ENCODE data around the gene AHNAK. TPM values are rescaled to one million over a fixed set of nuclear protein-coding genes. Genes with fewer than 3 reads are reported as not detected.
A peak's percentile ranks its signal among the peaks of the same experiment; 100 is the strongest.
"Not testable (repeated sequence)": the region's sequence is repeated elsewhere in the genome, so short reads cannot be mapped to it uniquely, and the experiment has no call there.

AHNAK gene
- polyA plus RNA-seq, 1 donor = 359 TPM

DNA sequence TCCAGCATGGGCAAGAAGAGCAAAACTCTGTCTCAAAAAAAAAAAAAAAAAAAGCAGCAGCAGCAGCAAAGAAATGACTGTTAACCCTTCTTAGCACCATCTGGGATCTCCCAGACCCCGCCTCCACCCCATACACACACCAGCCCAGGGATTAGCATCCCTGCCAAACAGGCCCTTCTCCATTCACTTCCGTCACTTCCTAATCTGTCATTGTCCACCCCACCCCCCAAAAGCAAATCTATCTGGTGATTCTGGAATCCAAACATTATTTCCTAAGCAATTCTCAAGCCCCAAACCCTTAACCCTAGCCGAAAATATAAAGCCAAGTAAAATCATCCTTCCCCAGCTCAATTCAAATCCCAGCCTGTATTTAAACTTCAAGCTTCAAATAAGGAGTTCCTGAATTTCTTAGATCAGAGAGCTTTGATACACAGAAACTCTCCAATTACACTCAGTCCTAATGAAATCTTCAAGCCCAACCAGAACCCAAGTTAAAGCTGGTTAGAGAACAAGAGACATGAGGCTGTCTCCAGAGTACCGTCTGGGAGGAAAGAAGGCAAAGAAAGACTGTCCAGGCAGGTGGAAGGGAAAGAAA is 6.0 kb upstream of the AHNAK start:
- DNase-seq = no peak

- DNase-seq = not testable (repeated sequence)
Measured at GRCh38 chr11:62550478-62550877, 3.9 kb upstream of the AHNAK start.

DNA sequence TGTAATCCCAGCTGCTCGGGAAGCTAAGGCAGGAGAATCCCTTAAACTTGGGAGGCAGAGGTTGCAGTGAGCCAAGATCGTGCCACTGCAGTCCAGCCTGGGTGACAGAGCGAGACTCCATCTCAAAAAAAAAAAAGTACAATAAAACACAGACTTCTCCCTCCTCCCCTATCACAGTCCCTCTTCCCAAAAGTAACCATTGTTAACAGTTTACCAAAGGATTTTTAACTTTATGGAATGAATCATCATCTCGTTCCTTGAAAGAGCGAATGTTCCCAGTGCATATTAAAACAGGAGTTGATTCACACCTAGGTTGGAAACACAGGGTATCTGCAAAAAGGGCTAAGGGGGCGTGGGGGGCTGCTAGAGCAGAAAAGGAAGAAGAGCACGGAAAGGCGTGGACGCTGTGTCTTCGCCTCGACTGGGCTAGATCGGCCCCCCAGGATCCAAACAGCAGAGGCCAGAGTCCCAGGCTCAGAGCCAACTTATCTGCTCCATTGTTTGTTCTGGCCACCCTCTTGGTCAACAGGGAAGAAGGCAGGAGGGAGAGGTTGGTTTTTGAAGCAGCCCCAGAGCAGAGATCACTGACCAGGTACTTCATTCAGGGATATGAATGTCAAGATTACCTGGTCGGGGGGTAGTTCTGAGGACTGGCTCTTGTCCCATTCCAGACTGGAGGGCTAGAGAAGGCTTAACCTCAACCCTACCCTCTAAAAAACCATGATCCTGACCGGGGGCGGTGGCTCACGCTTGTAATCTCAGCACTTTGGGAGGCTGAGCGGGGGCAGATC is 2.1 kb upstream of the AHNAK start:
- no peak for DNase-seq

GRCh38 chr11:62547691-62548281 is 1.2 kb upstream of the AHNAK start:
- DNase-seq = no peak

DNA sequence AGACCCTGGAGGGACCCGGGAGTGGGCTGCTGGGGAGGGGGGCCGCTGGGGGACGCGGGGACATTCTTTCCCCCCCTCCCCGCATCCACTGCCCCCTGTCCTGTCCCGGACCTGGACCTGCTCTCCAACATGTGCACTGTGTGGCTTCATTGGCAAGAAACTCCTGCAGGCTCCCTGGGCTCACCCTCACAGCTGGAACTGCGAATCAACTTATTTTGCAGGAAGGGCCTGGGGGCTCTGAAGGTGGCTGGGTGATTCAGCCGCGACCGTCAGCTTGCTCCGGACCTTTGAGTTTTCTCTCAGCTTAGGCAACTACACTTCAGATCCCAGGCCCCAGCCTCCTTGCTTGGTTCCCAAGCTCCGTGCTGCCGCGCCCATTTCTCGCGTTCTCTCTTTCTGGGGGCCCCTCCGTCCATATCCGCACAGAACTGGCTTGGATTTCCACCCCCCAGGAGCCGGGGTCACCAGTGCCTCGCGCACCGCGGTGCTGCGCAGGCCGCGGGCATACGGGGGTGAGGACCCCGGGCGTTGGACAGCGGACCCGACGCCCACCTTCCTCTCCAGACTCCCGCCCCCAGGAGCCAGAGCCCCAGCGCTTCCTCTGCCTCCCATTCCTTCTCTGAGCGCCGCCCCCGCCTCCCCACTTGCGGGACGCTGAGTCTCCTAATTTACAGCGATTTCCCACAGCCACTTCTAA is 471 bp upstream of the AHNAK start:
- DNase-seq = peak; percentile 69

GRCh38 chr11:62545437-62546243 is 966 bp downstream of the AHNAK start:
- peak; percentile 95 for DNase-seq

GRCh38 chr11:62544581-62545436 is 1.8 kb downstream of the AHNAK start:
- DNase-seq = no peak

DNA sequence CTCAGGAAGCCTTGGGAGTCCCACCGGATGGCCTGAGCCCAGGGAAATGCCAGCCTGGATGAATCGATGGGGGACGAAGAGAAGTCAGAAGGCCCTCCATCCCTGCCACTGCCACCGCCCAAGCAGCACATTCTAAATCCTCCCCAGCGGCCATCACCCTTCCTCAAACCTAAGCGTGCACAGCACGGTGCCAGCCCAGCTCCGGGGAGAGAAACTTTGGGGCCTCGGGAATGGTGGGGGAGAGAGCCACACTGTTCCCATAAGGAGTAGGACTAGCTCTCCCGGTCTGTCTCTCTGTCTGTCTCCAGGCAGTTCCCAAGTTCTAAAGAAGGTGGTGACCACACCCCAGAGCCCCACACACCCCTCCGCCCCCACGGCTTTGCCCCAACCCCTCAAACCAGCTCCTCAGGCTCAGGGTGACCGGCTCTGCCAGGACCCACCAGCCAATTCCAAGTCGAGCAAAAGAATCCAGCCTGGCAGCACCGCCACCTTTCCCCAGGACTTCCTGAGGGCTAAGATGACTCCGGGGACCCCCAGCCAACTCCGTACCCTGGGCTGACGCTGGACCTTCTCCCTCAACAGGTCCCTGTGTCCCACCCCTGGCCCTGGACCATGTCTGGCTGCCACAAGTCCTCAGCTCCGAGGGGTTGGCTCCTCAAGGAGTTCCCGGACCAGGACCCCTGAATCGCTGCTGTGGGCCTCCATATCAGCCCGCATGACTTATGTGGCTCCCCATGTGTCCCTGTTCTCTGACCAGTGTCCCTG is 2.7 kb downstream of the AHNAK start:
- no peak for DNase-seq

DNA sequence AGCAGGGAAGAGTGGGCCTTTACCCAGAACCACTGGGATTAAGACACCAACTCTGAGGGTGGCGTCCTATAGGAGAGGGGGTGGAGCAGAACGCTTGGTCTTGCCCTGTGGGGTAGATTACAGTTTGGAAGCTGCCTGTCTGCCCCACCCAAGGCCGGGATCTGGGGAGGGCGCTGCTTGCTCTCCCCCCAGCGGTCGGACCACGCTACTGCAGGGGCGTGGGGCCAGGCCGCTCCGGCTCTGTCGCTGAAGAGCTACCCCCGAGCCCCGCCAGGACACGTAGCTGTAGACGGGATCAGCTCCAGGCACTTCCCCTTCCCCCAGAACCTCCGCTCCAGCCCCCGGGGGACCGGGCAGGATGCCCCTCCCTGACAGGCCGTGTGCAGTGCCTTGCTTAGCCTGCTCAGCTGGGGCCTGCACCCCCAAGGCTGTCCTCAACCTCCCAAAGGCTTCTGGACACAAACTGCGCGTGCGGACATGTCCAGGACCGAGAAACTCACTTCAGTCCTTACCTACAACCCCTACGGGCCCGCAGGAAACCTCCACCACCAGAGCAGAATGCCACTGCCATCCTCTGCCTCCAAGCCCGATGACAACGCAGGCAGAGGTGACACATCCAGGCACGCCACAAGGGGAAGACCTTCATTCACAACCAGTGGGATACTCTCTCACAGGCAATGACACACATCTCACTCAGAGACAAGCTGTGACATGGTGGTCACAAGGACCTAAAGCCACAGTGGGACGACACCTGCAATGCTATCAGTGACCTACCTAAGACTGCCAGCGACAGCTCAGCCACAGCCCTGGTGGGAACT is 3.6 kb downstream of the AHNAK start:
- DNase-seq = peak; percentile 92

GRCh38 chr11:62542111-62542745 is 4.4 kb downstream of the AHNAK start:
- no peak for DNase-seq

GRCh38 chr11:62540804-62541701 is 5.6 kb downstream of the AHNAK start:
- DNase-seq = no peak

DNA sequence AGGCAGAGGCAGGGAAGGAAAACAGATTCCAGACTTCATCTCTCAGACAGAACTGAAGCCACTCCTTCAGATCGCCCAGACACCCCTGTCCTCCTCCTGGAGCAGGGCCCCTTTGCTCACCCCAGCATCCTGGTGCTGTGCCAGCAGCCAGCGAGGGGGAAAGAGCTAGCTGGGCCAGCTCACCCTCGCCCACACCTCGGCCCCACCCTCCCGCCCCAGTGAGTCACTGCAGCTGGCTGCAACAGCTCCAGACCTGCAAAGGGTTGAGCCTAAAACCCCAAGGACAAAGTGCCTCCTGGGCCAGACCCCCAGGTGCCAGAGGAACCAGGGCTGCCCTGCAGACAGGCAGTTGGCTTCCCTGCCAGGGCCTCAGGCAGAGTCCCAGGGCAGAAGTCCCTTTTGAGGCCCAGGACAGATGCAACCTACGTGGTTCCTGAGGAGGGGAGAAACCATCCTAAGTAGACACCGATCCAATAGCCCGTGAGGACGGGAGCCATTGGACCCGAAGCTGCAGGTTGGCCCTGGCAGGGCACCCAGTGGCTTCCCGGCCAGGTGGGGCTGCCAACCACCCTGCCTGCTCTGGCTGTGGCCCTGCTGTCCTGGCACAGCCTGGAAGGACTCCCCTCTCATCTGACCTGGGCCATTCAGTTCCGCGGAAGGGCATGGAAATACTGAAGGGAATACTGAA is 7.2 kb downstream of the AHNAK start:
- no peak for DNase-seq

DNA sequence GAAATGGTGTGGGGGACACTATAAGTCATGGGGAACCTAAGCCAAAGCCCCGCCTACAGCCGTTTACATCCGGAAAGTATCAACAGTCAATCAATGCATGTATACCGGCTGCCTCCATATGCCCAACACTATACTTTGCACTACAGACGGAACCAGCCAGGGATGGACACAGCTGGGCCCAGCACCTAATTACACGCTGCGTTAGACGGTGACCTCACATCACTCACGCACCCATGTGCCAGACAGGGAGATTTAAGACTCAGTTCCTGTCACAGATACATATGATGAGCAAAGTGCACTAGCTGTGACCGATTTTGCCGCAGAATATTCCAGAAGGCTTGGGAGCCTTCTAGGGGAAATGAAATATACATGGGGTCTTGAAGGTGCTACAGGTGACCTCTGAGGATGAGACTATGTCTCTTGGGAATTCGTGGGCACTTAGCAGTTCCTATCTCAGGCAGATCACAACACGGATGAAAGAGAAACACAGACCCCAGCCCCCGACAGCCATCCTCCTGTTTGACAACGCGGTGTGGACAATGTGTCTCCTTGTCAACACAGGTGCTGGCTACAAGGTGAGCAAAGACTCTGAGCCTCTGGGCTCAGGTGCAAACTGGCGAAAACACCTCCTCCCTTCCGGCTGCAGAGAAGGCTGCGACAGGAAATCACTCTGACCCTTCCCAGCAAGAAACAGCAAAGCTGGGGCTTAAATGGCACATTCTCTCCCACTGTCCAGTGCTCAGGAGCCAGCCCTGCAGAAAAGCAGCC is 8.0 kb downstream of the AHNAK start:
- DNase-seq = no peak

GRCh38 chr11:62536301-62536957 is 10.2 kb downstream of the AHNAK start:
- DNase-seq = no peak

GRCh38 chr11:62535802-62536201 is 10.8 kb downstream of the AHNAK start:
- DNase-seq = no peak

All from hindlimb muscle (tissue), 1 donor.